Upper lobe of left lung (tissue), 4 donors: Measurements from ENCODE around the gene OLIG3.

ENCODE experiments used
- EP300 ChIP-seq, 4 donors: sonication (generic); formaldehyde crosslinking; IDR thresholded peaks; one replicate each; pipeline ENCODE4 v1.5.1; 2017; ENCODE audit warnings: antibody characterized with exemption in 4 of 4, control low read depth in 2 of 4
- POLR2A ChIP-seq, 4 donors: fragments of 450-650 bp; IDR thresholded peaks; one replicate each; pipeline ENCODE4 v1.5.1; 2016 to 2017; ENCODE audit warnings: antibody characterized with exemption in 4 of 4, mild to moderate bottlenecking in 2 of 4
- POLR2AphosphoS5 ChIP-seq, 2 donors: sonication (generic); formaldehyde crosslinking; IDR thresholded peaks; one replicate each; pipeline ENCODE4 v1.5.1; 2017; ENCODE audit warnings: antibody characterized with exemption in 2 of 2
- TF ChIP-seq, protein P1 (sequence below), 6 experiments: fragments of 450-650 bp in 4 of 6; fragments of 200-600 bp in 2 of 6; sonication (generic) in 2 of 6; IDR thresholded peaks; one replicate each; pipeline ENCODE4 v1.5.1; 2016 to 2019; ENCODE audit warnings: antibody characterized with exemption in 6 of 6

DNA sequence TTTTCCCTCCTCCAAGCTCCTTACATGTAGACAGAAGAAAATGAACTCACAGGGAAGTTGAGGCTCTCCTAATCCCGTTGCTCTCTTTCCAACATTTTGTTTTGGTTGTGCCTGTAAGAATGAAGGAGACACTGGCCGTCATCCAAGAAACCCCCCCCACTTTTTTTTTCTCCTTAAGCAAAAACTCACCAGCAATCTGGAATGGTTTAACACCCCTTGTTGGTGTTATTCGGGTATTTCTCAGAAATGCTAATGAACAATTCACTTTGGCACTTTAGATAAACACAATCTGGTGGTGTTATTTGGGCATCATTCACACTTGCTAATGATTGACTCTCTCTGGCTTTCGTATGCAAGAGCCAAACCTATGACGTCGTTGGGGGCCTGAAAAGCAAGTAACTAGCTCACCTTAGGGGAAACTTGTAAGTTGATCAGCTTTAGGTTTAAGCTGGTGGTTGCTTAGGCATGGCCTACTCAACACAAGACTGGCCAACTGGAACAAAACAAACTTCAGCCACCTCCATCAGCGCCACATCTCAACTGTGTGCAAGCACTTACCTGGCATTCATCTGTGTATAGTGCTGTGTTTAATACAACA lies 24.3 kb upstream of the OLIG3 start:
- TF ChIP-seq, protein P1, sequence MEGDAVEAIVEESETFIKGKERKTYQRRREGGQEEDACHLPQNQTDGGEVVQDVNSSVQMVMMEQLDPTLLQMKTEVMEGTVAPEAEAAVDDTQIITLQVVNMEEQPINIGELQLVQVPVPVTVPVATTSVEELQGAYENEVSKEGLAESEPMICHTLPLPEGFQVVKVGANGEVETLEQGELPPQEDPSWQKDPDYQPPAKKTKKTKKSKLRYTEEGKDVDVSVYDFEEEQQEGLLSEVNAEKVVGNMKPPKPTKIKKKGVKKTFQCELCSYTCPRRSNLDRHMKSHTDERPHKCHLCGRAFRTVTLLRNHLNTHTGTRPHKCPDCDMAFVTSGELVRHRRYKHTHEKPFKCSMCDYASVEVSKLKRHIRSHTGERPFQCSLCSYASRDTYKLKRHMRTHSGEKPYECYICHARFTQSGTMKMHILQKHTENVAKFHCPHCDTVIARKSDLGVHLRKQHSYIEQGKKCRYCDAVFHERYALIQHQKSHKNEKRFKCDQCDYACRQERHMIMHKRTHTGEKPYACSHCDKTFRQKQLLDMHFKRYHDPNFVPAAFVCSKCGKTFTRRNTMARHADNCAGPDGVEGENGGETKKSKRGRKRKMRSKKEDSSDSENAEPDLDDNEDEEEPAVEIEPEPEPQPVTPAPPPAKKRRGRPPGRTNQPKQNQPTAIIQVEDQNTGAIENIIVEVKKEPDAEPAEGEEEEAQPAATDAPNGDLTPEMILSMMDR (IDR thresholded peaks at IDR 0.05), result no peak
- TF ChIP-seq EP300 (IDR thresholded peaks at IDR 0.05) (no peak), POLR2A (IDR thresholded peaks at IDR 0.05) (no peak), POLR2AphosphoS5 (IDR thresholded peaks at IDR 0.05) (no peak)
